Medulla oblongata (tissue), 1 donor: ENCODE data around the gene SLIT1.

ENCODE experiments used
- DNase-seq: peaks from one replicate; pipeline ENCODE4 v3.0.0-alpha.2; 2015; ENCODE audit errors: extremely low spot score

The SLIT1 gene

GRCh38 chr10:97200616-97201015, 14.9 kb upstream of the SLIT1 start:
- no peak for DNase-seq

- DNase-seq = no peak
These were observed 13.4 kb upstream of the SLIT1 start for GRCh38 chr10:97199152-97199551.

- no peak for DNase-seq
These were observed 11.3 kb upstream of the SLIT1 start for GRCh38 chr10:97197030-97197500.

GRCh38 chr10:97196223-97197029, 10.7 kb upstream of the SLIT1 start:
- peak; percentile 50 for DNase-seq

GRCh38 chr10:97195706-97196222, 10.0 kb upstream of the SLIT1 start:
- no peak for DNase-seq

GRCh38 chr10:97192952-97193435, 7.2 kb upstream of the SLIT1 start:
- DNase-seq = no peak

GRCh38 chr10:97190450-97190849, 4.7 kb upstream of the SLIT1 start:
- peak; percentile 75 for DNase-seq

GRCh38 chr10:97188261-97188711, 2.5 kb upstream of the SLIT1 start:
- peak; percentile 30 for DNase-seq

GRCh38 chr10:97186911-97187310, 1.2 kb upstream of the SLIT1 start:
- no peak for DNase-seq

GRCh38 chr10:97184971-97185325, 811 bp downstream of the SLIT1 start:
- DNase-seq = no peak

GRCh38 chr10:97183314-97183713, 2.4 kb downstream of the SLIT1 start:
- no peak for DNase-seq

- peak; percentile 43 for DNase-seq
These were observed 3.3 kb downstream of the SLIT1 start for GRCh38 chr10:97182288-97182990.

GRCh38 chr10:97180986-97181385, 4.8 kb downstream of the SLIT1 start:
- no peak for DNase-seq

- DNase-seq = no peak
These were observed 5.4 kb downstream of the SLIT1 start for GRCh38 chr10:97180363-97180755.

GRCh38 chr10:97179731-97180362, 5.9 kb downstream of the SLIT1 start:
- no peak for DNase-seq

GRCh38 chr10:97179311-97179710, 6.4 kb downstream of the SLIT1 start:
- no peak for DNase-seq

- no peak for DNase-seq
These were observed 7.7 kb downstream of the SLIT1 start for GRCh38 chr10:97178074-97178473.

- DNase-seq = no peak
These were observed 9.5 kb downstream of the SLIT1 start for GRCh38 chr10:97176226-97176625.

GRCh38 chr10:97175586-97175985, 10.2 kb downstream of the SLIT1 start:
- DNase-seq = no peak

GRCh38 chr10:97174941-97175340, 10.8 kb downstream of the SLIT1 start:
- no peak for DNase-seq

GRCh38 chr10:97174276-97174775, 11.4 kb downstream of the SLIT1 start:
- no peak for DNase-seq

GRCh38 chr10:97173036-97173435, 12.7 kb downstream of the SLIT1 start:
- DNase-seq = no peak
